NCI-H524 treated with DMSO at 0.1 percent for 48 hours (cell line): ENCODE results near the gene UBQLN1.

Source experiments
- DNase-seq: peaks from one replicate; lab custom pipeline; 2025; lab: John Stamatoyannopoulos, UW

The UBQLN1 gene

GRCh38 chr9:83688921-83689320 lies 18.8 kb downstream of the UBQLN1 start:
- no peak for DNase-seq

DNA sequence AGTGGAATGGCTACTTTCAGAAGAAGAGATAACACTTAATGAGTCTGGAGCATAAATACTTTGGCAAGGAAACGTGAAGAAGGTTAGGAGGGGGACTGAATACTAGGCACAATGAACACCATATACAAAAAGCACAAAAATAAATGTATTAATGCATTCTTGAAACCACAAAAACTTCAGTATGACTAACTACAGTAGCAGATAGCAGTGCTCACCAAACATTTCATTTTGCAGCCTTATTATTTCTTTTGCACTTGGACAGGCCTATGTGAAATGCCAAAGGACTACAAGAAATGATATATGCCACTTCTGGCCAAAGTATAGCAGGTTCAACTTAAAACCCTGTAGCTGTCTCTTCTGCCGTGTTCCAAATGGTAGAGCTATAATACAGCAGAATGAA lies 26.3 kb downstream of the UBQLN1 start:
- DNase-seq = no peak

GRCh38 chr9:83680233-83680632 lies 27.5 kb downstream of the UBQLN1 start:
- no peak for DNase-seq

DNA sequence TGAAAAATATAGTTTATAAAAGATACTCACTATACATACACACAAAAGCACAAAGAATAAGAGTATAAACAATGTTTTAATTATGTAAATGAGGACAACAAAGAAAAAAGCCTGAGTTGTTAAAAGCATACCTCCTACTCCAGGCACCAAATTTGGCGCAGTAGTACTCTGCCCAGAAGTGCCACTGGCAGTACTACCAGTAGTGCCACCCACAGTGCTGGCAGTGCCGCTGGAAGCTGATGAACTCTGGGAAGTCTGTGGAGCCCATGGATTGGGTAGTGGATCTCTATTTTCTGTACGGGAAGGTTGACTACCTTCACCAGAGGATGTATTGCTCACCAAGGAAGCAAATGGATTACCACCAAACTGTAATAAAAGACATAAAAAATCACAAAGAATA lies 30.2 kb downstream of the UBQLN1 start:
- no peak for DNase-seq

DNA sequence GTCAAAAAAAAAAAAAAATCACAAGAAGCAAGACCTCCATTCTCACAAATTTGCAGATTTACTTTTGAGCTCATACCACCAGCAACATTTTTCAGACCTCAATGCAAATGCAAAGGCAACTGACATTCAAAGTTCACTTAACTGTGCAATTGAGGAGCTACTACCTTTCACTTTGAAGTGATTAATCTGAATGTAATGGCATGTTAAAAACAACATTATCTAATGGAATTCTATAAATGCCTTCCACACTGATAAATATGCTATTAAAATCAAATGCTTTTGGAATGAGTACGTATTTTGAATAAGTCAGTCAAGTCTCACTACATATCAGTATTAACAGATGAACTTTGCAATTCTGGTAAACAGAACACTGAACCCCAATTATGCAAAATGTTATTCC lies 32.3 kb downstream of the UBQLN1 start:
- no peak for DNase-seq

DNA sequence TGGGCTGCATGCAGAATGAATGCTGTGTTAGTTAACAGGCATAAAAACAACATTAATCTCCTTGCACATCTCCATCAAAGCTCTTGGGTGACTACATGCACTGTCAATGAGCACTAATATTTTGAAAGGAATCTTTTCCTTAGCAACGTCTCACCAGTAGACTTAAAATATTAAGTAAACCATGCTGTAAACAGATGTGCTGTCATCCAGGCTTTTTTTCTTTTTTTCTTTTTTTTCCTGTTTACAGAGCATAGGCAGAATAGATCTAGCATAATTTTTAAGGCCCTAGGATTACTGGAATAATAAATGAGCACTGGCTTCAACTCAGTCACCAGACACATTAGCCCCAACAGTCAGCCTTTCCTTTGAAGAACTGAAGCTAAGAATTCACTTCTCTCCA lies 36.3 kb downstream of the UBQLN1 start:
- DNase-seq = no peak

GRCh38 chr9:83670381-83670780 lies 37.4 kb downstream of the UBQLN1 start:
- no peak for DNase-seq

- DNase-seq = no peak
Observed at GRCh38 chr9:83669067-83669466, 38.7 kb downstream of the UBQLN1 start.

GRCh38 chr9:83665580-83666200 lies 42.1 kb downstream of the UBQLN1 start:
- DNase-seq = no peak

DNA sequence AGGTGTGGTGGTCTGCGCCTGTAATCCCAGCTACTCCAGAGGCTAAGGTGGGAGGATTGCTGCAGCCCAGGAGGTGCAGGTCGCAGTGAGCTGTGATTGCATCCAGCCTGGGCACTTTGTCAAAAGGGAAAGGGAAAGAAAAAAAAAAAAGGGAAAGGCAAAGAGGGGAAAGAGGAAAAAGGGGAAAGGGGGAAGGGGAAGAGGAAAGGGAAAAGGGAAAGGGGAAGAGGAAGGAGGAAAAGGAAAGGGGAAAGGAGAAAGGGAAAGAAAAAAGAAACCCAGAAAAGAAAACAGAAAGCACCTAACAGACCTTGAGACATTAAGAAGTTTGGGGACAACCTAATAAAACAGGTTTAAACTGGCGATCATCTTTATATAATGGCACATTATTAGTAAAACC lies 44.8 kb downstream of the UBQLN1 start:
- no peak for DNase-seq

DNA sequence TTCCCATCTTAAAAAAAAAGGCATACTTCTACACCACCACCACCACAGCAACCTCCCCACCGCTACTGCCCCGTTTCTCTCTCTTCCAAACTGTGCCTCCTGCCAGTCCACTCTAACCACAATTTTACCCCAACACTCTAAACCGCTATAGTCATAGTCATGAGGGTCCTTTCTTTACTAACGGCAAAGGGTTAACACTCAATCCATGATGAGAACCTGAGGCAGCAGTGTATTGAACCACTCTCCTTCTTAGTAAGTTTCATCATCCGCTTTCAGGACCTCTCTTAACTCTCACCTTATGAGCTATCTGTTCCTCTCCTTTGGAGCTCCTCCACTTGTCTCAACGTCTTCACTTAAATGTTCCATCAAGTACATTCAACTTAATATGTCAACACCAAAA lies 50.8 kb downstream of the UBQLN1 start:
- no peak for DNase-seq

GRCh38 chr9:83656032-83656680 lies 51.6 kb downstream of the UBQLN1 start:
- DNase-seq = no peak

- DNase-seq = no peak
Observed at GRCh38 chr9:83655433-83655832, 52.3 kb downstream of the UBQLN1 start.

- no peak for DNase-seq
Observed at GRCh38 chr9:83652433-83652832, 55.3 kb downstream of the UBQLN1 start.

DNA sequence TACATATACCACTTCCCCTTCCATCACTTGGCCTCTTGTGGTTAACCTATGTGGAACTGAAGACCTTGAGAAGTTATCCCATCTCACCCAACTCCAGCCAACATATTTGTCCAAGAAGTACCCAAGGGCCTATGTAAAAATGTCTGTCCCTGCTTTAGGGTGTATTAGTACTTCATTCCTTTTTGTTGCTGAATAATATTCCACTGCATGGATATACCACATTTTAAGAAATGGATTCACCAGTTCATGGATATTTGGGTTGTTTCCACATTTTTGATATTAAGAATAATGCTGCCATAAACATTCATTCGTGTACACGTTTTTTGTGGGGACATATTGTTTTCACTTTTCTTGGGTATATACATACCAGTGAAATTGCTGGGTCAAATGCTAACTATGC lies 56.2 kb downstream of the UBQLN1 start:
- no peak for DNase-seq

DNA sequence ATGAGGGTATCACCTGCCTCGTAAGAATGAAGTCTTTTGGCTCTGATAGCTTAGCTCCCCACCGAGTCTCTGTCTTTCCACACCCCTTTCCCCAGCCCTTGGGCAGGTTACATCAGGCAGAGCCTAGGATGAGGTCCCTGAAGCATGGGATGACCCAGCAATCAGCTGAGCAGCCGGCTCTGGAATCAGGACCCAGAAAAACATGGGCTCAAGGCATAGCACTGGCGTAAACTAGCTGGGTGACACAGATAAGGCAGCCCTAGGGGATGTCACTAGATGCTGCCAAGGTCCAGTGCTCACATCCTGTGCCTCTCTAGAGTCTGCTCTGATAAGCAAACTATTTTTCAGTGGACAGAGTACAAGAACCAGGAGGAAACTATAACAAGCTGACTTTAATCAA lies 58.2 kb downstream of the UBQLN1 start:
- no peak for DNase-seq

GRCh38 chr9:83649080-83649479 lies 58.7 kb downstream of the UBQLN1 start:
- no peak for DNase-seq

GRCh38 chr9:83646500-83647239 lies 61.1 kb downstream of the UBQLN1 start:
- DNase-seq = no peak

DNA sequence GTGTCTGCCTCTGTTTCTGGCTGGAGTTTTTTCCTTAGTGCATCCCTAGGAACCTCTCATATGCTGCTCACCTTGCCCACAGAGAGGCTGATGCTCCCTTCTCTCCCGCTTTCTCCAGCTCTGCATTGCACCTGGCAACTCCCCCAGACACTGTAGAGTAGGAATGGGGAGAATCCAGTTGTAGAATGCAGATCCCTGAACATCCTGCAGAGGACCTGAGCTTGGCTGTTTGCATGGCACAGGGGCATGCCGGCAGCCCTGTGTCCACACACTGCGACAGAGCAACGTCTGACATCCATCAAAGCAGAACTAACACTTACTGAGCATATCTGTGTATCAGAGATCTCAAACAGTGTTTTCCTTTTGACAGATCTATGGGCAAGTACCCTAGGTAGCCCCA lies 65.0 kb downstream of the UBQLN1 start:
- DNase-seq = no peak

GRCh38 chr9:83639266-83639665 lies 68.5 kb downstream of the UBQLN1 start:
- no peak for DNase-seq

DNA sequence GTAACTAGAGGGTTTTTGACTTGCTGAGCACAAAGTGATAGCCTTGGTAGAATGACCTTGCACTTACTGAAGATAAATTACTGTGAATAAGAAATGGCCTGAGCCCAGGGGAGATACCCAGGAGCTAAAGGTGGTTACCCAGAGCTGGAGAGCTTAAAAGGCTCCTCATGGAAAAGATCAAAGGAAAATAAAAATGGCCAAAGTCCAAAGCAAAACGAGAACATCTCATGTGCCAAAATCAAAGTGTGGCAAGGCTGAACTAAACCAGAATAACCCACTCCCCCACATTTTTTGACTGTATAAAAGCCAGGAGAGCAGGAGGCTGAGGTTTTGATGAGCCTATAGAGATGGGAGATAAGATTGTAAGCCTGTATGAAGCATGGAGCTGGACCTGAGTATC lies 70.4 kb downstream of the UBQLN1 start:
- DNase-seq = no peak

- no peak for DNase-seq
Observed at GRCh38 chr9:83636813-83637212, 70.9 kb downstream of the UBQLN1 start.

DNA sequence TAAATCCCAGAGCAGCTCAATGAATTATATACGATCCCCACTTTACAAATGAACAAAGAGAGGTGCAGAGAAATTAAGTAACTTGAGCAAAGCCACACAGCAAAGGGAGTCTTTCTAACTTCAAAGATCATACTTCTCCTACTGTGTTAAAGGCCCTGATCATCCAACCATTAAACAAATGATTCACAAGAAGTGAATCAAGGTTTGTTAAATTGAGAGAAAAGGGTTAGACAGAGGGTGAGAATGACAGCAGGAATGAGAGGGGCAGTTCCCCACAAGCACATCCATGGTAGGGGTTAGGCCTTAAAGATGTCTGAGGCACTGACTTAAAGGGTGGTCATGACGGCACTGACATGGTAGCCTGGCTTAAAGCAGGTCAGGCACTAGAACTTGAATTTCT lies 74.1 kb downstream of the UBQLN1 start:
- no peak for DNase-seq

- no peak for DNase-seq
Observed at GRCh38 chr9:83633255-83633654, 74.5 kb downstream of the UBQLN1 start.
